Neural progenitor cell (in vitro differentiated cells): ENCODE measurements around the gene RIPPLY3.

Source experiments
- CTCF ChIP-seq: fragments of 200-600 bp; sonication (generic); IDR thresholded peaks from 2 replicates; pipeline ENCODE4 v1.5.1; 2017; ENCODE audit warnings: antibody characterized with exemption, mild to moderate bottlenecking
- EZH2 ChIP-seq: fragments of 200-600 bp; sonication (generic); IDR thresholded peaks from 2 replicates; pipeline ENCODE4 v1.6.1; 2017; ENCODE audit warnings: antibody characterized with exemption, mild to moderate bottlenecking, moderate library complexity

GRCh38 chr21:36990508-36991205 is 15.8 kb upstream of the RIPPLY3 start:
- TF ChIP-seq CTCF: no peak
- TF ChIP-seq EZH2: peak; percentile 57
